GM18858 (cell line): Measurements from ENCODE around the gene FBXO7.
"Not testable (repeated sequence)": the region's sequence is repeated elsewhere in the genome, so short reads cannot be mapped to it uniquely, and the experiment has no call there.

Source experiments
- ATAC-seq: cut with Tn5 transposase; IDR thresholded peaks from one replicate; pipeline ENCODE4 v1.9.1; 2021; ENCODE audit not compliant: unreplicated experiment

The FBXO7 gene

GRCh38 chr22:32474635-32475467 is at the start of gene FBXO7:
TSS of gene FBXO7 (plus strand) at chr22:32474811. CDS start at chr22:32475003, 192 bp downstream.
- peak; percentile 34 for ATAC-seq

GRCh38 chr22:32426881-32427280 is 47.7 kb upstream of the FBXO7 start:
- no peak for ATAC-seq

GRCh38 chr22:32430352-32430751 is 44.3 kb upstream of the FBXO7 start:
- no peak for ATAC-seq

GRCh38 chr22:32444068-32444467 is 30.5 kb upstream of the FBXO7 start:
- ATAC-seq = no peak

GRCh38 chr22:32446321-32446720 is 28.3 kb upstream of the FBXO7 start:
- ATAC-seq = no peak

GRCh38 chr22:32448980-32449379 is 25.6 kb upstream of the FBXO7 start:
- ATAC-seq = no peak

- no peak for ATAC-seq
Observed at GRCh38 chr22:32457031-32457430, 17.6 kb upstream of the FBXO7 start.

- no peak for ATAC-seq
Observed at GRCh38 chr22:32462452-32462851, 12.2 kb upstream of the FBXO7 start.

GRCh38 chr22:32465661-32466060 is 8.9 kb upstream of the FBXO7 start:
- no peak for ATAC-seq

GRCh38 chr22:32466496-32466895 is 8.1 kb upstream of the FBXO7 start:
- ATAC-seq = no peak

GRCh38 chr22:32469799-32470212 is 4.8 kb upstream of the FBXO7 start:
- no peak for ATAC-seq

- peak; percentile 31 for ATAC-seq
Observed at GRCh38 chr22:32473388-32473952, 1.1 kb upstream of the FBXO7 start.

GRCh38 chr22:32475468-32476010 is 928 bp downstream of the FBXO7 start:
- peak; percentile 8 for ATAC-seq

GRCh38 chr22:32476281-32477195 is 1.9 kb downstream of the FBXO7 start:
- no peak for ATAC-seq

GRCh38 chr22:32477596-32477995 is 3.0 kb downstream of the FBXO7 start:
- no peak for ATAC-seq

- not testable (repeated sequence) for ATAC-seq
Observed at GRCh38 chr22:32478552-32478951, 3.9 kb downstream of the FBXO7 start.

GRCh38 chr22:32478994-32479393 is 4.4 kb downstream of the FBXO7 start:
- no peak for ATAC-seq

GRCh38 chr22:32480238-32480637 is 5.6 kb downstream of the FBXO7 start:
- no peak for ATAC-seq

GRCh38 chr22:32482708-32483107 is 8.1 kb downstream of the FBXO7 start:
- ATAC-seq = peak; percentile 48

GRCh38 chr22:32486656-32487390 is 12.2 kb downstream of the FBXO7 start:
- ATAC-seq = no peak
